ENCODE data around the gene KCNE3.
"Not testable (repeated sequence)": the region's sequence is repeated elsewhere in the genome, so short reads cannot be mapped to it uniquely, and the experiment has no call there.

KCNE3 gene

GRCh38 chr11:74437441-74438042, 29.8 kb downstream of the KCNE3 start:
- no peak for DNase-seq

GRCh38 chr11:74434528-74434927, 32.8 kb downstream of the KCNE3 start:
- no peak for DNase-seq

- DNase-seq: no peak
Measured at GRCh38 chr11:74429205-74429604, 38.1 kb downstream of the KCNE3 start.

GRCh38 chr11:74427384-74427886, 39.9 kb downstream of the KCNE3 start:
- no peak for DNase-seq

GRCh38 chr11:74425100-74425499, 42.2 kb downstream of the KCNE3 start:
- no peak for DNase-seq

GRCh38 chr11:74418509-74418895, 48.8 kb downstream of the KCNE3 start:
- no peak for DNase-seq

GRCh38 chr11:74417860-74418508, 49.4 kb downstream of the KCNE3 start:
- DNase-seq: no peak

- no peak for DNase-seq
Measured at GRCh38 chr11:74417379-74417804, 50.0 kb downstream of the KCNE3 start.

GRCh38 chr11:74416974-74417373, 50.4 kb downstream of the KCNE3 start:
- not testable (repeated sequence) for DNase-seq

GRCh38 chr11:74412733-74413359, 54.5 kb downstream of the KCNE3 start:
- DNase-seq: no peak

- no peak for DNase-seq
Measured at GRCh38 chr11:74412321-74412720, 55.0 kb downstream of the KCNE3 start.

GRCh38 chr11:74409633-74410032, 57.7 kb downstream of the KCNE3 start:
- DNase-seq: no peak
